HCT116 (cell line): Measurements from ENCODE around the gene PTPRR.

ENCODE experiments used
- CEBPB ChIP-seq: IDR thresholded peaks from 2 replicates; pipeline ENCODE4 v1.6.1; 2012; ENCODE audit warnings: low read depth
- EZH2 ChIP-seq: fragments of 200-600 bp; sonication (generic); IDR thresholded peaks from 2 replicates; pipeline ENCODE4 v1.6.1; 2017; ENCODE audit warnings: antibody characterized with exemption, mixed run types
- POLR2A ChIP-seq: IDR thresholded peaks from 2 replicates; pipeline ENCODE4 v1.7.0; 2011; ENCODE audit warnings: borderline replicate concordance; ENCODE audit not compliant: insufficient read depth, insufficient read length; ENCODE audit errors: extremely low read depth
- RAD21 ChIP-seq: IDR thresholded peaks from 2 replicates; pipeline ENCODE4 v1.6.1; 2012; ENCODE audit warnings: low read depth, mild to moderate bottlenecking
- SP1 ChIP-seq: IDR thresholded peaks from 2 replicates; pipeline ENCODE4 v1.6.1; 2012; ENCODE audit warnings: low read depth
- YY1 ChIP-seq: IDR thresholded peaks from 2 replicates; pipeline ENCODE4 v1.6.1; 2011; ENCODE audit warnings: low read length, low read depth, moderate library complexity, mild to moderate bottlenecking; ENCODE audit not compliant: insufficient replicate concordance; ENCODE audit errors: extremely low read depth
- TF ChIP-seq, protein P1 (sequence below), 3 experiments: fragments of 200-600 bp in 1 of 3; sonication (generic) in 1 of 3; IDR thresholded peaks in 2 of 3; conservative IDR thresholded peaks in 1 of 3; 2 replicates each; pipeline ENCODE4 v1.5.1; 2012 to 2017; ENCODE audit warnings: low read depth in 2 of 3, low read length in 2 of 3, antibody characterized with exemption in 1 of 3, borderline replicate concordance in 1 of 3, control low read depth in 1 of 3, mild to moderate bottlenecking in 1 of 3, mixed read lengths in 1 of 3, mixed run types in 1 of 3, moderate library complexity in 1 of 3; ENCODE audit not compliant: insufficient read depth in 1 of 3
- TF ChIP-seq, protein P2 (sequence below): IDR thresholded peaks from 2 replicates; pipeline ENCODE4 v1.6.1; 2012

DNA sequence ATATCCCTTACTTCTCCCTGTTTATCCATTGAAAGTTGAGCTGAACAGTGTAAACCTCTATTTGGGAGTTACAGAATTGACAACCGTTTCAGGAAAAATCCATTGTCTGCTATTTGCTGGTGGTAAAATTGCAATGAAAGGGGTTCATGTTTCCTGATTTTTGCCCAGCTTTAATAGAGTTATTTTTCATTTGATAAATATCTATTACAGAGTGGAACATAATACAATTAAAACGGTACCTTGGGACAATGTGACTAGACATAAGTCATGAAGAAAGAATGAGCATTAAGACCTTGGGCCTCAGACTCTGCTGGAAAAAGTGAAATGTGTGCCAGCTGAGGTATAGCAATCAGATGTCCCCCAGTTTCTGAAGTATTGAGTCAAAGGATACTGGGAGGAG, 13.1 kb downstream of the PTPRR start:
- TF ChIP-seq SP1 (no peak), RAD21 (no peak), EZH2 (no peak), POLR2A (no peak), YY1 (no peak), CEBPB (no peak)
- TF ChIP-seq, protein P1, sequence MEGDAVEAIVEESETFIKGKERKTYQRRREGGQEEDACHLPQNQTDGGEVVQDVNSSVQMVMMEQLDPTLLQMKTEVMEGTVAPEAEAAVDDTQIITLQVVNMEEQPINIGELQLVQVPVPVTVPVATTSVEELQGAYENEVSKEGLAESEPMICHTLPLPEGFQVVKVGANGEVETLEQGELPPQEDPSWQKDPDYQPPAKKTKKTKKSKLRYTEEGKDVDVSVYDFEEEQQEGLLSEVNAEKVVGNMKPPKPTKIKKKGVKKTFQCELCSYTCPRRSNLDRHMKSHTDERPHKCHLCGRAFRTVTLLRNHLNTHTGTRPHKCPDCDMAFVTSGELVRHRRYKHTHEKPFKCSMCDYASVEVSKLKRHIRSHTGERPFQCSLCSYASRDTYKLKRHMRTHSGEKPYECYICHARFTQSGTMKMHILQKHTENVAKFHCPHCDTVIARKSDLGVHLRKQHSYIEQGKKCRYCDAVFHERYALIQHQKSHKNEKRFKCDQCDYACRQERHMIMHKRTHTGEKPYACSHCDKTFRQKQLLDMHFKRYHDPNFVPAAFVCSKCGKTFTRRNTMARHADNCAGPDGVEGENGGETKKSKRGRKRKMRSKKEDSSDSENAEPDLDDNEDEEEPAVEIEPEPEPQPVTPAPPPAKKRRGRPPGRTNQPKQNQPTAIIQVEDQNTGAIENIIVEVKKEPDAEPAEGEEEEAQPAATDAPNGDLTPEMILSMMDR (IDR thresholded peaks at IDR 0.05 in 2 of 3, conservative IDR thresholded peaks at IDR 0.05 in 1 of 3; ENCODE audit: borderline replicate concordance in 1 of 3, insufficient read depth in 1 of 3, low read depth in 2 of 3, low read length in 2 of 3): no peak
- TF ChIP-seq, protein P2, sequence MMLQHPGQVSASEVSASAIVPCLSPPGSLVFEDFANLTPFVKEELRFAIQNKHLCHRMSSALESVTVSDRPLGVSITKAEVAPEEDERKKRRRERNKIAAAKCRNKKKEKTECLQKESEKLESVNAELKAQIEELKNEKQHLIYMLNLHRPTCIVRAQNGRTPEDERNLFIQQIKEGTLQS: no peak
